Measurements from ENCODE around the gene TMEM107. TPM values are rescaled to one million over a fixed set of nuclear protein-coding genes. Genes with fewer than 3 reads are reported as not detected.

TMEM107 gene
- total and polyA plus RNA-seq, 10 of the 15 experiments (the other 5 are each of a cell fraction or from before 2014, with no cell fraction given), result 7.9 to 38.7 (median 22.9) TPM

- peaks cover 29% of the 10 kb centered on the region for H3K4me1 ChIP-seq (ENCODE audit: control insufficient read depth, insufficient read depth, low read length)
- FAIRE-seq (no peak), DNase-seq (ENCODE audit: low read depth, low spot score) (no peak), ATAC-seq (peak; percentile 5; the same call in 1 of the 3 replicates)
- H3K4me3 ChIP-seq, result no peak overlapping the region
- in situ Hi-C loops (cut with MboI), result no loop called here
- peaks cover 24% of the 10 kb centered on the region for H3K79me2 ChIP-seq (ENCODE audit: control insufficient read depth, insufficient read depth, low read length)
- no peaks in the 10 kb centered on the region for H3K27me3 ChIP-seq (replicated peaks in 1 of 2; ENCODE audit: control insufficient read depth in 2 of 2, insufficient read depth in 2 of 2, low read length in 1 of 2)
- peak overlapping the region; percentile 62 for H2AFZ ChIP-seq (ENCODE audit: control insufficient read depth, low read depth, low read length)
- CTCF ChIA-PET, result interaction anchor here (0.6 to 0.7 kb wide), 3 partner anchors 9 to 1998 kb away, joined by 3 to 7 read pairs (median 3); no protein-coding TSS in a partner anchor
- peak in 1 of 2 experiments; percentile 58; a peak in 1 of 4 replicates for TF ChIP-seq IKZF2 (IDR thresholded peaks at IDR 0.05)
- peak in 1 of 2 experiments; percentile 5; a peak in 1 of 4 replicates for TF ChIP-seq BHLHE40 (IDR thresholded peaks at IDR 0.05; ENCODE audit: borderline replicate concordance in 1 of 2, low read depth in 2 of 2, low read length in 1 of 2)
- 0 out of 2 replicates have a peak, but pooled peaks have one; percentile 7 for TF ChIP-seq TAF1 (IDR thresholded peaks at IDR 0.05; ENCODE audit: borderline replicate concordance, low read depth, low read length)
- TF ChIP-seq DPF2 (IDR thresholded peaks at IDR 0.05), result 0 out of 2 replicates have a peak, but pooled peaks have one; percentile 41
- TF ChIP-seq BACH1 (IDR thresholded peaks at IDR 0.05; ENCODE audit: borderline replicate concordance), result no peak
- no peak for TF ChIP-seq RBBP5 (conservative IDR thresholded peaks at IDR 0.05)
- TF ChIP-seq IKZF1 (conservative IDR thresholded peaks at IDR 0.05), result peak; percentile 59
- TF ChIP-seq MTA2 (IDR thresholded peaks at IDR 0.05; ENCODE audit: low read depth), result 0 out of 2 replicates have a peak, but pooled peaks have one; percentile 32
- peak overlapping the region; percentile 4 for H3K4me2 ChIP-seq (ENCODE audit: control insufficient read depth, insufficient read depth)
- no TSS peak for BruUV-seq (replicated peaks)
- POLR2A ChIA-PET, result interaction anchor here (1.0 to 1.3 kb wide), 3 partner anchors 9 to 57 kb away, joined by 3 to 11 read pairs (median 4); no protein-coding TSS in a partner anchor
- WGBS (ENCODE audit: insufficient coverage, insufficient replicate concordance, low lambda C conversion rate, missing lambda C conversion rate), result 61% methylated on average over 12 of the region's 13 CpGs
- RAD21 ChIA-PET (ENCODE audit: unreplicated experiment), result interaction anchor here (1.1 to 1.7 kb wide), 3 partner anchors 9 to 131 kb away, joined by 3 to 9 read pairs (median 3); partner anchors contain the start of gene SLC25A35
- H4K20me1 ChIP-seq (ENCODE audit: control insufficient read depth, insufficient read depth), result no peaks in the 10 kb centered on the region
- no peaks in the 10 kb centered on the region for H3K9me3 ChIP-seq (replicated peaks; ENCODE audit: control insufficient read depth, insufficient read depth, low read length)
- peaks cover 0 to 5% of the 10 kb centered on the region in 2 experiments; a peak in 1 of 4 replicates for H3K36me3 ChIP-seq (ENCODE audit: control insufficient read depth in 2 of 2, insufficient read depth in 2 of 2, low read length in 1 of 2)
- no peak overlapping the region for H3K27ac ChIP-seq (ENCODE audit: control insufficient read depth, insufficient read depth)
- intact Hi-C loops (cut with micrococcal nuclease; ENCODE audit: unreplicated experiment), result loop anchor here (5.0 kb wide), 1 partner anchor 102 kb away; no protein-coding TSS in a partner anchor
- SMC1A ChIA-PET (ENCODE audit: uncharacterized antibody, unreplicated experiment), result interaction anchor here (0.6 to 1.2 kb wide), 4 partner anchors 9 to 93 kb away, joined by 3 to 7 read pairs (median 4); no protein-coding TSS in a partner anchor
- H3K9ac ChIP-seq (ENCODE audit: control insufficient read depth, insufficient read depth, low read length), result no peak overlapping the region; the same call in 1 of the 2 replicates
Observed at GRCh38 chr17:8163978-8164814, 12.0 kb downstream of the TMEM107 start.
